HG03196 (cell line): Measurements from ENCODE around the gene SORCS1.

ENCODE experiments used
- ATAC-seq: cut with Tn5 transposase; IDR thresholded peaks from one replicate; pipeline ENCODE4 v1.9.1; 2021; ENCODE audit not compliant: unreplicated experiment

Gene SORCS1

GRCh38 chr10:106696239-106696638 is 468.3 kb downstream of the SORCS1 start:
- no peak for ATAC-seq

DNA sequence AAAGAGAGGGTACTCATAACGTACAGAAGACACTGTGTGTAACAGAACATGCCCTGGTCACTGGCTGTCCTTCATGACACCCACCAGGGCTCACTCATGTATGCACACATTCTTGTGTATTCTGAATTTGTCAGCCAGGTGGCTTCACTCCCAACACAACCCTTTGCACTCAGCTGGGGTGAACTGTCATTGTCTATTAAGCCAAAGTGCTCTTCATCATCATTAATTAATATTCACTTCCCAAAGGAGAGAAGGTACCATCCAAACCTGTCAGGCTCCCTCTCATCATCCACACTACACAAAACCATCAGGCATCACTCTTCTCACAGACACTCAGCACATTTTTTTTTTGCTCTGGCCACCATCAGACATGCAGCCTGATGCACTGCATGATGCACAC is 469.8 kb downstream of the SORCS1 start:
- ATAC-seq, result no peak

GRCh38 chr10:106682175-106682574 is 482.3 kb downstream of the SORCS1 start:
- ATAC-seq, result no peak

- ATAC-seq, result no peak
Observed at GRCh38 chr10:106680061-106680460, 484.4 kb downstream of the SORCS1 start.

DNA sequence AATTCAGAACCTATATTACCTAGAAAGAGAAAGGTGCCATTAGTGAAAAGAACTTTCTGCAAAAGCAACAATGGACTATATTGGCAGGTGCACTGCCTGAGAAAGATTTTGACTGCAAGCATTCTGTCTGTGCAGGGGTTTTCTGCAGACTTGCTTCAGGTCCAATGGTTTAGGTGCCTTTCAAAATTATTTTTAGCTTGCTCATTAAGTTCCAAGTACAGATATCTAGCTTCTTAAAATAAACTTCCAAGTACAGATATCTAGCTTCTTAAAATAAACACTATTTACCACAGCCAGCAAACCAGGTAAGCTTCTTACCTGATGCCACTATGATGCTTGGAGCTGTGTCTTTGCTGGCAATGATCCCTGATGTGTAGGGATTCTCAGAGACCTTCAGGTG is 485.2 kb downstream of the SORCS1 start:
- no peak for ATAC-seq

- no peak for ATAC-seq
Observed at GRCh38 chr10:106672517-106673175, 491.9 kb downstream of the SORCS1 start.

GRCh38 chr10:106661767-106662140 is 502.8 kb downstream of the SORCS1 start:
- no peak for ATAC-seq

- ATAC-seq, result no peak
Observed at GRCh38 chr10:106661133-106661766, 503.3 kb downstream of the SORCS1 start.

GRCh38 chr10:106660550-106660949 is 504.0 kb downstream of the SORCS1 start:
- ATAC-seq, result no peak

- no peak for ATAC-seq
Observed at GRCh38 chr10:106655636-106656035, 508.9 kb downstream of the SORCS1 start.

- ATAC-seq, result no peak
Observed at GRCh38 chr10:106655165-106655564, 509.3 kb downstream of the SORCS1 start.

DNA sequence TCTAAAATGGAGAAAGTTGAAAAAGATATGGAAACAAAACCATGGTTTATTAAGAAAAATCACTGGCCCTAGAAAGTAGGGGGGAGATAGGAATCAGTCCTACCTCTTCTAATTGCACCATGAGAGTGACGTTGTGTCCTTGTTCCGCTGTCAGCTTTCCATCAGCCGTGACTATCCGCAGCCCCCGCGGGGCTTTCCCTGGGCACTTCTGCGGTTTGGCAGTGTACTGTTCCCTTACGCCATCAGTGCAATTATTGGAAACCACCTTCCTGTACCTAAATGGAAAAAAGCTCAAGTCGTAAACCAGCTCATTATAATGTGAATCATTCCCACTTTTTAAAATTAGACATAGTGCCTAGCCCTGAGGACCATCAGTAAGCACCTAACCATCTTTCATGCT is 512.2 kb downstream of the SORCS1 start:
- no peak for ATAC-seq

DNA sequence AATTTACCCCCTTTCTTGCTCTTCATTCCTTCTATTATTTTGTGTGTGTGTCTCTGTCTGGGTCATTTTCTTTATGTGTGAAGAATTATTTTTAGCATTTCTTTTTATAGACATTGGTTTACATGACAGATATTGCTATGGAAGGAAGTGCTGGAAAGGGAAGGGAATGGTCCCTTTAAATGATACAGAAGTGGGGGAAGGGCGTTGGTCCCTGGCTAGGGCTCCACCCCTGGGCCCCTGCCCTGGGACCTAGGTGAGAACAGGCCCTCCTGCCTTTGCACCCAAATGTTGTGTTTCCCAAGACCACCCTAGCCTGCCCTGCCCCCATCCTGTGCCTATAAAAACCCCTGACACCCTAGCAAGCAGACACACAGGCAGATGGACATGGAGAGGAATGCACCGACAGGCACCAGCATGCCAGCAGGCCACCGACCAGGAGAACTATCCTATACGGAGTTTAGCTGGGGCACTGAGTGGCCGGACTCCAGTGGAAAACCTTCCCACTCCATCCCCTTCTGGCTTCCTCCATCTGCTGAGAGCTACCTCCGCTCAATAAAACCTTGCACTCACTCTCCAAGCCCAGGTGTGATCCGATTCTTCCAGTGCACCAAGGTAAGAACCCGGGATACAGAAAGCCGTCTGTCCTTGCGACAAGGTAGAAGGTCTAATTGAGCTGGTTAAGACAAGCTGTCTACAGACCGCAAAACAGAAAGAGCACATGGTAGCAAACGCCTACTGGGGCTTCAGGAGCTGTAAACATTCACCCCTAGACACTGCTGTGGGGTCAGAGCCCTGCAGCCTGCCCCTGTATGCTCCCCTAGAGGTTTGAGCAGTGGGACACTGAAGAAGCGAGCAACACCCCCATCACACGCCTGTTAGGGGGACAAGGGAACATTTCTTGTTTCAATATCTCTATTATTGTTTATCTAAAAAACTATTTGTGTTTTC is 515.7 kb downstream of the SORCS1 start:
- ATAC-seq, result no peak

- no peak for ATAC-seq
Observed at GRCh38 chr10:106643473-106643872, 521.0 kb downstream of the SORCS1 start.

DNA sequence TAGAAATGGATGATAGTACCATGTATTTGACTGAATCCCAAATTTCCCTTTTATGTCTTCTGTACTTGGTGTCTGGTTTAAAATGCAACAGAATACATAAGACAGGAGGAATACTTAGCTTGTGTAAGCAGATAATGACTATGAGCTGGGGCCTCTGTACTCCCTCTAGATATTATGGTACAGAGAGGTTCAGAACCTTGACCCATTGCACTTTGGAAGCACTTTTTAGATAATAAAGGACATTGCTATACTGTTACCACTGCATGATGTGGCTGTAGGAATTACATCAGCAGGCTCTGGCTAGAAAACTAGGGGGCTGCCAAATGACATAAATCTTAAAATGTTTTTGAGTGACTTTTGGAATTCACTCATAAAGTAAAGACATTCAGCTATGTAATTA is 526.6 kb downstream of the SORCS1 start:
- no peak for ATAC-seq

DNA sequence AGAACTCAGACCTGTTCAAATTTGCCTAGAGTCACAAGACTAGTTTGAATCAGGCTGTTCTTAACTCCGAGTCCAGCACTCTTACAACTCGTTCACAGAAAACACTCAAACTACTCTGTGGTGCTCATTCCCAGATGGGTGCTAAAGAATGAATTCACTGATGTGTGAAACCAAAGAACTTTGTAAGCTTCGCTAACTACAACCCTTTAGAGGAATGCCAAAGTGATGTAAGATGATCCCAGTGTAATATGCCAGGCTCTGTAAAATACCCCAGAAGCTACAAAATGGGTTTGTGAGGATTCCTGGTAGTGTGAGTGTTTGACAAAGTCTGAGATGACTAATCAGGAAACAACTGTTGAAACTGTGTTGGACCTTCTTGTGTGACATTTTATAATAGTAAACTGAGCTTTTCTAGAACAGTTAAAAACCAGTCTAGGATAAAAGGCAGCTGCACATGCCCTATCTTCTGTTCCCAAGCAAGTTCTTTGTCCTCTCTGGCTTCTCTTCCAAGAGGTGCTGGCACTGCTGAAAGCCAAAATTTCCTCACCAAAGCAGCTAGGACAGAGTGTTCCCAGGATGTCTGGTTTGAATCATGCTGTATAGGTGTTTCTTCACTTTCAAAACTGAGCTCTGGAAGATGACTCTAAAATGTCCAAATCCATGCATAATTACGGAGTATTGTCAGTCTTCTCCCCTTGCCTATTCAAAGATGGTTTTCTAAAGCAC is 527.6 kb downstream of the SORCS1 start:
- ATAC-seq, result no peak

- no peak for ATAC-seq
Observed at GRCh38 chr10:106635947-106636346, 528.6 kb downstream of the SORCS1 start.

GRCh38 chr10:106631016-106631702 is 533.3 kb downstream of the SORCS1 start:
- no peak for ATAC-seq

DNA sequence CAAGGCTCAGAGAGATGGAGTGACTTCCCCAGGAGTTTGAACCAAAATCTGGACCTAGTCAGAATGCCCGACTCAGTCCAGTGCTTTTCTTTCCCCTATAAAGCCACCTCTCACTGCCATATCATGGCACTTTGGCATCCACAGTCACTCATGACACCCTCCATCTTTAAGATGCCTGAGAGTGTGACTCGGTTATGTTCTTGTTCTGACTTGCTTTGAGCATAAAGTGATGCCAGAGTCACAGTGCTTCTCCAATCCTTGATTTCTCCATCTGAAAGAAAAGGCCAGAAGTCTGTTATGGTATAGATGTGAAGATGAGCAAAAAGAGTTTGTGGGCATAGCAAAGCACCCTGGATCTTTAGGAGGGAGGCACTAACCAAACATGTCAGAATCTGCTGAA is 538.1 kb downstream of the SORCS1 start:
- ATAC-seq, result no peak

DNA sequence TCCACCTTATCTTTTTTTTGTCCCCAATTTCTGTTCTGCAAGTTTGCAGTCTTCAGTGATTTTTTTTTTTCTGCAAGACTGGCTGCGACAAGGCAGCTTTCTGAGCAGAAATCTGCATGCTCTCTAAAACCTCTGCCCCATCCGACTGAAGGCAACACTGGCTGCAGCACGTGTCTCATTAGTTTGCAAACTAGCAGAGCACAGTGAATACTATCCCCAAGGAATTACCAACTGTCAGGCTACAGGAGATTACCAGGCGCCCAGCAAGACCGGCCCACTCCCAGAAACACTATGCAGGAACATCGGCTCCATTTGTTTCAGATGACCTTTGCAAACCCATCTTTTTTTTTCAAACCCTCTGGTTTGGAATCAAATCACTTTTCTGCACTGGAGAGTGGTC is 538.8 kb downstream of the SORCS1 start:
- no peak for ATAC-seq

- ATAC-seq, result no peak
Observed at GRCh38 chr10:106619346-106619745, 545.2 kb downstream of the SORCS1 start.
